ENCODE data around the gene SERPINB13.

DNA sequence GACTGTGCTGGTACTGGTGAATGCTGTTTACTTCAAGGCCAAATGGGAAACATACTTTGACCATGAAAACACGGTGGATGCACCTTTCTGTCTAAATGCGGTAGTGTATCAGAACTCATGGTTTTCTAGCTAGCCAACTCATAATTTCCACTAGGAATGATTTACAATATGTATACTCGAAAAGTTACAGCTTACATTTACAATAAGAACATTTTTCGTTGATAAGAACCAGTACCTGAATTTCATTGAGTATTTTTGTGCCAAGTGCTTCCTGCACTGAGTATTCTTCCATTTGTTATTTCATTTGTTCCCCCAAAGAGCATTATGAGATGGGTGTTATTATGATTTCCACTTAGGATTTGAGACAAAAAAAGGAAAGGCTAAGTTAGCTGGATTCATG, 23.1 kb upstream of the SERPINB13 start:
- TF ChIP-seq, protein P1, sequence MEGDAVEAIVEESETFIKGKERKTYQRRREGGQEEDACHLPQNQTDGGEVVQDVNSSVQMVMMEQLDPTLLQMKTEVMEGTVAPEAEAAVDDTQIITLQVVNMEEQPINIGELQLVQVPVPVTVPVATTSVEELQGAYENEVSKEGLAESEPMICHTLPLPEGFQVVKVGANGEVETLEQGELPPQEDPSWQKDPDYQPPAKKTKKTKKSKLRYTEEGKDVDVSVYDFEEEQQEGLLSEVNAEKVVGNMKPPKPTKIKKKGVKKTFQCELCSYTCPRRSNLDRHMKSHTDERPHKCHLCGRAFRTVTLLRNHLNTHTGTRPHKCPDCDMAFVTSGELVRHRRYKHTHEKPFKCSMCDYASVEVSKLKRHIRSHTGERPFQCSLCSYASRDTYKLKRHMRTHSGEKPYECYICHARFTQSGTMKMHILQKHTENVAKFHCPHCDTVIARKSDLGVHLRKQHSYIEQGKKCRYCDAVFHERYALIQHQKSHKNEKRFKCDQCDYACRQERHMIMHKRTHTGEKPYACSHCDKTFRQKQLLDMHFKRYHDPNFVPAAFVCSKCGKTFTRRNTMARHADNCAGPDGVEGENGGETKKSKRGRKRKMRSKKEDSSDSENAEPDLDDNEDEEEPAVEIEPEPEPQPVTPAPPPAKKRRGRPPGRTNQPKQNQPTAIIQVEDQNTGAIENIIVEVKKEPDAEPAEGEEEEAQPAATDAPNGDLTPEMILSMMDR (IDR thresholded peaks at IDR 0.05): no peak
- TF ChIP-seq EZH2 (IDR thresholded peaks at IDR 0.05; ENCODE audit: borderline replicate concordance, insufficient read depth, low read depth, low read length, poor library complexity, severe bottlenecking): no peak
